Stimulated activated CD4-positive, alpha-beta T cell treated with anti-CD3 and anti-CD28 coated beads, Interleukin-12 subunit alpha, Interleukin-12 subunit beta, amount 100 ng/mL, for 24 hours (primary cell): ENCODE results near the gene ZNF148.

ENCODE experiments used
- DNase-seq, 2 experiments: peaks; one replicate each; pipeline ENCODE4 v3.0.0-alpha.2; 2020; ENCODE audit warnings: low read depth in 2 of 2

The ZNF148 gene

DNA sequence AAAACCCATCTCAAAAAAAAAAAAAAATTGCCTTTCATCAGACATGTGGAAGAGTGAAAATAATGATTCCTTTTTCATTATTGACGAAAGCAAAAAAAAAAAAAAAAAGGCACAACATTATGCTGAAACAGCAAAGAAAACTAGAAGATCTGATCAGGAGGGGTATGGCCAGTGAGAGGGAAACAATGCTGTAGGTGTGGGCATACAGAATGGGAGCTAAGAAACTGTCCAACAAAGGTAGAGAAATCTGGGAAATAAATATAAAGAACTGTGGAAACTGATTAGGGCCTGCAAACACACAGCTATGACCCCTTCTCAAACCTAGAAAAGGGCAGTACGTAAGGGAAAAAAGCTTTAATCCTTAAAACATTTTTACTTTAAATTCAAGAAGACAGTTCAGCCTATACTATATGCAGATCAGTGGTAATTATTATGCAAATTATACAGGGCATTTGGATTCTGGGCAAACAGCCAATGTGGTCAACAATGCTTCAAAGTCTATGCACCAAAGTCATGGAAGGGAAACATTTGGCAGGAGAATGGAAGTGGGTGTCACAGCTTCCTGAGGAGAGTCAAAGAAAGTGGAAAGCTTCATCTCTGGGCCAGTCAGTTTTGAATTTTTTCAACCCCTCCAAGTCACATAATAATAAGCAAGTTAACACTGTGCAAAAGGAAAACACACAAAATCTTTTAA is 94.3 kb downstream of the ZNF148 start:
- no peak for DNase-seq

DNA sequence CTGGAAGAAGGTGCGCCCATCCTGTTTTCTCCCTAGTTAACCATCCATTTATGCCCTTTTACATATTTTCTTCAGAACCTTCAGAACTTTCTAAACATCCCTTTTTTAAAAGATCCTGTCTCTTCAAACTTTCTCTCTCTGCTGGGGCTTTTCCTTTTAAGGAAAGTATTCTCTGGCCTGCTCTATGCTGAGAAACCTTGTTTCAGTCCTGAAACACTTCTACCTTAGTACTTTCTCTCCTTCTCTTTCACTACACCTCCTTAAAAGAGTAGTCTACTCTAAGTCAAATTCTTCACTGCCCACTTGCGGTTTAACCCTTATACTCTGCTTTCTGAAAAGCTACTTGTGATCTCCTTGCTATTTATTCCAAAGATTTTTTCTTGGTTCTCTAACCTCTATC is 97.0 kb downstream of the ZNF148 start:
- DNase-seq, result no peak

DNA sequence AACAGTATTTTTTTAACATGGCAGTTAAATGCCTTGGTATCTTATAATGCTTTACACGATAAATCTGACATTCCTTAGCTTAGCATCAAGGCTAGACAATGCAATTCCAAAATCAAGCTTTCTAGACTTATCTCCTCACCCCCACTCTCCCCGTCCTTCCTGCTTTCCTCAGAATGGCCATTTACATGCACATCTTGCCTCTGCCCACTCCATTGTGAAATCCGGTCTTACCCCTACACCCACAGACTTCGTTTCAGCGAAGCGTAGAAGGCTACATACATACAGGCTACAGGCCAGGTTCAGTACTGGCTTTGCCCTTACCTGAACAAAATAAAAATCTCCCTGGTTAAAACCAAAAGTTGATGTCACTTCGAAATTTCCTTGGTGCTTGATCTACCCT is 104.0 kb downstream of the ZNF148 start:
- no peak for DNase-seq

DNA sequence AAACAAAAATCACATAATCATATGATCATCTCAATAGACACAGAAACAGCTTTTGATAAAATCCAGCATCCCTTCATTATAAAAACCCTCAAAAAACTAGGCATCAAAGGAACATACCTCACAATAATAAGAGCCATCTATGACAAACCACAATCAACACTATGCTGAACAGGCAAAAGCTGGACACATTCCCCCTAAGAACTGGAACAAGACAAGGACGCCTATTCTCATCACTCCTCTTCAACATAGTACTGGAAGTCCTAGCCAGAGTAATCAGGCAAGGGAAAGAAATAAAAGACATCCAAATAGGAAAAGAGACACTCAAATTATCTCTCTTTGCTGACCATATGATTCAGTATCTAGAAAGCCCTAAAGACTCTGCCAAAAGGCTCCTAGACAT is 107.7 kb downstream of the ZNF148 start:
- no peak for DNase-seq

DNA sequence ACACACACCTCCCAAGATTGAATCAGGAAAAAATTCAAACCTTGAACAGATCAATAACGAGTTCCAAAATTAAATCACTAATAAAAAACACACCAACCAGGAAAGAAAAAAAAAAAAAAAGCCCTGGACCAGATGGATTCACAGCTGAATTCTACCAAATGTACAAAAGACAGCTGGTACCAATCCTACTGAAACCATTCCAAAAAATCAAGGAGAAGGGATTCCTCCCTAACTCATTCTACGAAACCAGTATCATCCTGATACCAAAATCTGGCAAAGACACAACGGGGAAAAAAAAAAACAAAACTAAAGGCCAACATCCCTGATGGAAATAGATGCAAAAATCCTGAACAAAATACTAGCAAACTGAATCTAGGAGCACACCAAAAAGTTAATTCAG is 108.2 kb downstream of the ZNF148 start:
- DNase-seq, result no peak

DNA sequence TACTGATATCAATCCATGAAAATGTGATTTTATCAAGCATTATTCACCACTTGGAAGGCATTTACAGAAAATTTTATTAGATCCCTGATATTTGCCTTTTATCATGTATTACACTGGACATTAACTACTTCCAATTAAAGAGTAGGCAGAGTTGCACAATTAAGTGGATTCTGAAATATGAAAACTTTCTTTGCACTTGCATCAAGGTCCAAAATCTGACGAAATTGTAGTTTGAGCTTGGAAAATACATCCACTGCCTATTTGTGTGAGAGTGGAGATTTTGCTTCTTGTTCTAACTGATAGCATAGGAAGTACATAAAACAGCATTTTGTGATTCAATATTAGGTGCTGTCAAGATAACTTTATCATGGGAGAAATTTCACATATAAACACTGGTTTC is 113.0 kb downstream of the ZNF148 start:
- DNase-seq, result no peak

DNA sequence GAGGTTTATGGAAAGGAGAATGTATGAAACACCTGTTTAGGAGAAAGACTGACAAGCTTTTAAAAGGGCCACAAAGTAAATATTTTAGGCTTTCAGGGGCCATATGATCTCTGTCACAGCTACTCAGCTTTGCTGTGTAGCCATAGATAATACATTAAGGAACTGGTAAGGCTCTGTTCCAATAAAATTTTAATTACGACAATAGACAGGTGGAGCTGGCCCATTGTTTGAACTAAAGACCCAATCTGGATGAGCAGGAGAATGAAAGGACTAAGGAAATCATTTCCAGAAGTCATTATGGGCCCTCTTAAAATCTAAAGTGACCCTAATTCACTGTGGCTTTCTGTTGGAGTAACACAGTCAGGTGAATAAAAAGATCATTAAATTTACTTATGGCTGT is 114.1 kb downstream of the ZNF148 start:
- DNase-seq, result no peak

DNA sequence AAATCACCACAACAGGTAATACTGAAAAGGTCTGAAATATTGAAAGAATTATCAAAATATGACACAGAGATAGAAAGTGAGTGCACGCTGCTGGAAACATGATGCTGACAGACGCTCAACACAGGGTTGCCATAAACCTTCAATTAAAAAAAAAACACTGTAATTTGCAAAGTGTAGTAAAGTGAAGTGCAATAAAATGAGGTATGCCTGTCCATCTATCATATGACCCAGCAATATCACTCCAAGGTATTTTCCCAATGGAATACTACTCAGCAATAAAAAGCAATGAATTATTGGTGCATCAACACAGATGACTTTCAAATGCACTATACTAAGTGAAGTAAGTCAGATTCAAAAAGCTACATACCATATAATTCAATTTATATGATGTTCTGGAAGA is 115.0 kb downstream of the ZNF148 start:
- no peak for DNase-seq

DNA sequence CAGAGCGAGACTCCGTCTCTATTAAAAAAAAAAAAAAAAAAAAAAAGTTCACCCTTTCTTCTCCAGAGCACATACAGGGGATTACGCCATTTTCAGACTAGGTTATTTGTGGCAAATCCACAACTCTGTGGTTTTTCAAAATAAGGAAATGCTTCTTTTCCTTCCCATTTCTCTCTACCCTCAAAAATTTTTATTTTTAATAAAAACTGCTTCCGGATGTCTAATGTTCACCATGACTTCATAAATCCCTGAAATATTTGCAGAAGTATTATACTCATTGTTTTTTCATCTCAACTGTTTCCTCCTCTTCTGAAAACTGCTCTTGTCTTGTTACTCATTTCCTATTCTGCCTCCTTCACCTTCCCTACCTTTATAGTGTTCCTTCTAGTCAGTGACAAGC is 117.6 kb downstream of the ZNF148 start:
- no peak for DNase-seq

DNA sequence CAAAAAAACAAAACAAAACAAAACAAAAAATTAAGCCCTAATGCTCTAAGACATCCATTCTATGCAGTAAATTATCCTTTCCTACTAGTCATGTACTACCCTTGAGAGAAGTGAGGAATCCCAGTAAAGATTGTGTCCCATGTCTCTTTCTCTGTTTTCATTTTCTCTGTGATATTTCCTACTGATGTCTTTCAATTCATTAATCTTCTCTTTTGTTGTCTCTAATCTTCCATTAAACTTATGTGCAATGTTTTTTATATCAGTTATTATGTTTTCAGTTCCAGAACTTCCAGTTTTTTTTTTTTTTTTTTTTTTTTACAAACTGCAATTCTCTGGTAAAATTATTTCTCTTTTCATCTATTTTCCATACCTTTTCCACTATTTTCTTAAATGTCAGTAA is 118.5 kb downstream of the ZNF148 start:
- DNase-seq, result no peak

DNA sequence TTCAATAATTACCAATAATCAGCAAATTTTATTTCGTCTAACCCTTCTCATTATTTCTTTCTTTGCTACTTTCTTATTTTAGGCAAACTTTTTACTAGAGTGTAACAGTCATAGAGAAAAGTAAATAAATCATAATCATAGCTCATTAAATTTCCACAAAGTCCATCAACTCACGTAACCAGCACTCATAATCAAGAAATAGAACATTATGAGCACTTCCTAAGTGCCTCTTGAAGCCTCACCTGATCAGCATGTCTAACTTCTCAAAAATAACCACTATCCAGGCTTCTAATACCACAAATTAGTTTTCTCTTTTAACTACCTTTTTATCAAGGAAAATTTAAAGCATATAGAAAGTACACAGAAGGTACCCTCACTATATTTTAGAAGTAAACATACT is 124.2 kb downstream of the ZNF148 start:
- DNase-seq, result no peak

DNA sequence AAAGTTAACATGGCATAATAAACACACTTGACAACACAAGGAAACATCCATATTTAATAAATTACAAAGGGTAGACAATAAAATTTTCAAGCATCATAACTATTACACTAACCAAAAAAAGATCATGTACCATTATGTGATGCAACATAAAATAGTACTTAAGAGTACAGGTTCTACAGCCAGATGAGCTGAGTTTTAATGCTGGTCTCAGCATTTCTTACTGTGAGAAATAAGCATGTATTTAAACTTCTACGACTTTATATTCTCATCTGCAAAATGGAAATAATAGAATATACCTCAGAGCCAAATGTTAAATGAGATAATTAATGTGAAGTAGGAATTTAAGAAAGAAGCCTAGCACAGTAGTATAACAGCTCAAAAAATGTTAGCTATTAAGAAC is 128.9 kb downstream of the ZNF148 start:
- DNase-seq, result no peak

DNA sequence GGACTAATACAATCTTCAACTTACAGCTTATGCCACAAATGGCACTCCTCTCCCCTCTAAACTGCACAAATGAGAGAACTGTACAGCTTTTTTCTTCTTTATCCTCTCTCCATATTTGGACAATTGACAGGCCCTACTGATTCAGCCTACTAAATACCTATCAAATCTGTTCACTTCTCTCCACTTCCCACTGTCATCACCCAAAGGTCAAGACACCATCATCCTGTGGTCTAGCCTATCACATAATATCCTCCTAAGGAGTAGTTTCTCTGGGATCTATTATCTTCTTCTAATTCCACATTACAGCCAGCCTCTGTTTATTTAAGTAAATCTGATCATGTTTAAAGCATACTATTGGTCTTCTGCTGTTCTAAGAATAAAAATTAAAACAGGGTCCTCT is 129.6 kb downstream of the ZNF148 start:
- no peak for DNase-seq

DNA sequence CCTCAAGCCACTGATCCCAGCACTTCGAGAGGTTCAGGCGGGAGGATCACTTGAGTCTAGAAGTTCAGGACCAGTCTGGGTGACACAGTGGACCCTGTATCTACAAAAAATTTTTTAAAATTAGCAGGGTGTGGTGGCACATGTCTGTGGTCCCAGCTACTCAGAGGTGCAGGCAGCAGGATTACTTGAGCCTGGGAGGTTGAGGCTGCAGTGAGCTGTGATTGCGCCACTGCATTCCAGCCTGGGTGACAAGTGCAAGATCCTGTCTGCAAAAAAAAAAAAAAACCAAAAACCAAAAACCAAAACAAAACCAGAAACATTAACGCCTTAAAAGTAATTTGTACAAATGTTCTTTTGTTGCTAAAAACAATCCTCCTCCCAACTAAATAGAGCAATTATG is 134.6 kb downstream of the ZNF148 start:
- DNase-seq, result no peak

DNA sequence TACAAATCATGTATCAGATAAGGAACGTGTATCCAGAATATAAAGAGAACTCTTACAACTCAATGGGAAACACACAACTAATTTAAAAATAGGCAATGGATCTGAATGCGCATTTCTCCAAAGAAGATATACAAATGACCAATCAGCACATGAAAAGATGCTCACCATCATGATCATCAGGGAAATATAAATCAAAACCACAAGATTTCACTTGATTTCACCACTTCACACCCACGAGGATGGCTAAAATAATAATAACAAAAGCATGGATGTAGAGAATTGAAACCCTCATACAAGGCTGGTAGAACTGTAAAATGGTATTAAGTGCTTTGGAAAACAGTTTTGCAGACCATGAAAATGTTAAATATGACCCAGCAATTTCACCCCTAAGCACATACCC is 135.9 kb downstream of the ZNF148 start:
- no peak for DNase-seq

DNA sequence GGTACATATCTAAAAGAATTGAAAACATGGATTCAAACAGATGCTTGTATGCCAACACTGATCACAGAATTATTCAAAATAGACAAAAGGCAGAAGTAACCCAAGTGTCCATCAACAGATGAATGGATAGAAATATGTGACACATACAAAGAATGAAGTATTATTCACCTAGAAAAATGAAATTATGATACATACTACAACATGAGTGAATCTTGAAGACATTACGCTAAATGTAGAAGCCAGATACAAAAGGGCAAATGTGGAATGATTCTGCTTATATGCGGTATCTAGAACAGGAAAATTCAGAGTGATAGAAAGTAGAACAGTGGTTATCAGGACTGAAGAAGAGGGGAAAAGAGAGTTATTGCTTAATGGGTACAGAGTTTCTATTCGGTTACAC is 136.4 kb downstream of the ZNF148 start:
- DNase-seq, result no peak

DNA sequence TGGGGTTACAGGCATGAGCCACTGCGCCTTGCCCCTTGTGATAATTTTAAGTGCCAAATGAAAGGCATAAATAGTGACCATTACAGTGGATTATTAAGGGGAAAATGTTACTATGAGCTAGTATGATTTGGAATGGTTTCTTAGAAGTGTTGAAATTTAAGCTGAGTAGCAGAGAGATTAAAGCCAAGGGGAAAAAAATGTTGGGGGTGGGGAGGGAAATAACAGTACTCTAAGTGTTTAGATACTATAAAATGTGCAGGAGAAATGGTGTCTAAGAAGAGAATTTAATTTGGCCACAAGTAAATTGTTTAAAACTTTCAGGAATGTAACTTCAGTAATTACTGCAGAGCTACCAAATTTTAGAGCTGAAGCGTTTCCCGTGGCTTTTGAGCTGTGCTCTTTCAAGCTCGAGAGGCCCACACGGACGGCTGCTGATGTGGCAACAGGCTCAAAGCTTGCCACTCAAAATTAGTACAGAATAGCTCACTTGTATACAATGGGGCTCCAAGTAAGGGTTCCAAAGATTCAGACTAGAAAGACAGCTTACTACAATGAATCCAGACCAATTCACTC is 138.7 kb downstream of the ZNF148 start:
- DNase-seq, result no peak

DNA sequence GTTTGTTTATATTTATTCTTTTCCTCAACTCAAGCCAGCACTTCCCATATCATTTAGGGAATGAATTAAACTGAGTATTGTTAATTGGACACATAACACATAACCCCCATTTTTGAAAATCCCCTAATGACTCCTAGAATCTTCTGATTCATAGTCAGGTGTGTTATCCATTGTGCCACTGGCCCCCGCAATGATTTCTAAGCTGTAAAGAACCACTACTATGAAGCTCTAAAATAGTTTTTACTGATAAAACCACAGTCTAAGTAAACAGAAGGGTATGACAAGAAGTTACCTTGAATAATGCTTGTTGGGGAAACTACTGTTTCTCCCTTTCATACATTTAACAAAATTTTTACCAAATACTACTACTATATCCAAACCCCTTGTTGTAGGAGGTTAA is 140.3 kb downstream of the ZNF148 start:
- DNase-seq, result no peak

DNA sequence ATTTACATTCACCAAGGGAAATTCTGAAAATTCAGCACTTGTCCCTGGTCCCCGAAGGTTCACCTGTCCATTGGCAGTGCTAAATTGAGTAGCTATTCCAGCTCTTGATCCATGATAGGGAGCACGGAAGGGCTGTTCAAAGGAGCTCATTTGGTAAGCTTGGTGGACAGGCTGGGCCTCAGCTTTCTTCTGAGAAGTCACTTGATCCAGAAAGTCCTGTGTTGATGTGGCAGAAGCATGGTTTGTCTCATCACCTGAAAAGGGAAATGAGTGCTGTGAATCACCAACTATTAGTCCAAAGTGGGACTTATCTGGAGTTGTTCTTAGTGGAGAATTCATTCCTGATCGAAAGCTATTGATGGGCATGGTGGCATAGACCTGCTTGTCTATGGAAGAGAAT is 142.7 kb downstream of the ZNF148 start:
- DNase-seq, result no peak

DNA sequence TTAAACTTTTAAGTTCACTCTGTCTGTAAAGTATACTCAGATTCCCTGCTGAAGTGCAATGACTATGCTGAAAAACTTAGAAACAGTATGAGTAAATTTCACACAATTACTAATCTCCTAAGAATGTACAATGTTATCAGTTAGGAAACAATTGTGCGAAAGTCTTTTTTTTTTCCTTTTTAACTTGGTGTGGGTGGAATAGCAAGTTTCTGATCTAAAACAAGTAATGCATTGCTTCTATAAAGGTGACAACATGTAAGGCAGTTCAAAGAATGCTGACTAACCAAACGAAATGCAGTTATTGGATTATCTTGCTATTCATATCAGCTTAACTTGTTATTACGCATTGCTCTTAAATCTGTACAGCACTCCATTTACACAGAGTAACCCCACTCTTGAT is 143.2 kb downstream of the ZNF148 start:
- no peak for DNase-seq

DNA sequence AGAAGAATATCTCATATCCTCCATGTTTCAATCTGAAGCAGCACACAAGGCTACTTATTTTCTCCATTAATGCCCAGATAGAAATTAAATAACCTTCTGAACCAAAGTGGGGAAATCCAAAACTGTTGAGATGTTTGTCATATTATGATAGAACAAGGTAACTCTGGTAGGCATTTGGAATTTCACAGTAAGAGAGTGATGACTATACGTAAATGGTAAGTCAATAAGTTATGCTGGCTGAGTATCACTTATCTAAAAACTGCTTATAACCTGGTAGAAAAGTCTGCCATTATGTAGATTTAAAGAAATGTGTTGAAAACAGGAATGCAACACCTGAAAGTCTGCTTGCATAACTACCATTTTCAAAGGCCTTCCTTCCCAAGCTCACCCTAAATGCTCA is 145.4 kb downstream of the ZNF148 start:
- DNase-seq, result no peak

DNA sequence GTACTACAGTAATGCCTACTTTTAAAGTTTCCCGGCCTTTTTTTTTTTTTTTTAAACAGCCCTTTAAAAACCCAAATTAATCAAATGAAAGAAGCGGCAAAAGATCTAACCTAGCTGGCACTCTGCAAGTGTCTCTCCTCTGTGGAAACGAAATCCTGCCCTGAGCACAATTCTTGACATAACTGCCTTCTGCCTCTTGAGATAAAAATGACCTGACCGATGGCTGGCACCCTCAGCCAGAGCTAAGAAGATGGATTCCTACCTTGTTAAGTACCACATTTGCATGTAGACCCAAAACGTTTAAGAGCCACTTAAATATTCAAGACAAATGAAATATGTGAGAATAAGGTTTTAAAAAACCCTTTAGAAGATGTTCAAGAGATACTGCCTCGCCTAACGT is 146.0 kb downstream of the ZNF148 start:
- DNase-seq, result no peak

DNA sequence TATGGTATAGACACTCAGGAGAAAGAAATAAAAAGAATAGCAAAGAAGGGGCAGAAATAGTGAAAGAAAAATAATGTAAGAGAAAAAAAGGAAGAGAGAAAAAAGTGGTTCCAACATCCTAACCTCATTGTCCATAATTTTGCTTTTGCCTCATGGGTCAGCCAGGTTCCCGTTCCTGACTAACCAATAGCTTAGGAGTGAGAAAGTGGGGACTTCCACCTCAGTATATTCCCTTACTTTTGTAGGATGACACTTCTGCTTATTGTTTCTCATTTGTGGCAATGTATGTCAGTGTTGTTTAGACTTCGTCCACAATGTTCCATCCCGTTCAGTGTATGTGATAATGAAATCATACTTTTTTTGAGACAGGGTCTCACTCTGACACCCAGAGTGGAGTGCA is 153.3 kb downstream of the ZNF148 start:
- DNase-seq, result no peak

DNA sequence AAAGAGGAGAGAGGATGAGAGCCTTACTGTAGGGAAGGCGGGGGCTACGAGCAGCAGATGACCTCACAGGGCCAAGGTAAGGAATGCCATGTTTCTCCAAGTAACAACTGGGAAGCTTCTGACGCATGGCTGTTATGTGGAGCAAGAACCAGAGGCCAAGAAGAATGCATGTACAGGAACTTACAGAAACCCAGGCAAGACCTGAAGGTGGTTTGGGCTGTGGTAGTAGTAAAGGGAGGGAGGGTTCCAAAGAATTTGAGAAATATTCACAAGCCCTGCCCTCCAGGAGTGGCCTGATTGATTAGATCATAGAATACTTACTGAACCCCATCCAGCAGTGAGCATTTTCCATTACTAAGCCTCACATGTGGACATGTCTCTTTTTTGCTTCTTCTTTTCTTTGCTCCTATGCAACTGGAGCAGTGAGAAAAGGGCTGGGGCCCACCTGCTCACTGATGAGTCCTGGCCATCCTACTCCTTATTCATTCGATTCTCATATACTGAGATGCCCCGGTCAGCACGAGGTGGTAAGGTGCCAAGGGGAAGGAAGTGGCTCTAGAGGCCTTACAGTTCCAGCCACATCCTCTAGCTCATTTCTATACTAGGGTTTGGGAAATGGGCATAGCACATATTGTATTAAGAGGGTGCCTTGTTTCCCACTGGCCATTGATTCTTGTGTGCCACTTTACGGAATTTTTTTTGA is 154.2 kb downstream of the ZNF148 start:
- DNase-seq, result no peak
